Hematopoietic multipotent progenitor cell treated with erythropoietin and hydrocortisone succinate and interleukin-3 and kit ligand, for 15 days (in vitro differentiated cells): ENCODE measurements around the gene PUM2.

Experiments used
- DNase-seq: peaks from one replicate; pipeline ENCODE4 v3.0.0-alpha.2; 2015; ENCODE audit warnings: low spot score

PUM2 gene

GRCh38 chr2:20198796-20199632 lies 151.6 kb downstream of the PUM2 start:
- no peak for DNase-seq
